ENCODE data around the gene FER1L5.

FER1L5 gene

DNA sequence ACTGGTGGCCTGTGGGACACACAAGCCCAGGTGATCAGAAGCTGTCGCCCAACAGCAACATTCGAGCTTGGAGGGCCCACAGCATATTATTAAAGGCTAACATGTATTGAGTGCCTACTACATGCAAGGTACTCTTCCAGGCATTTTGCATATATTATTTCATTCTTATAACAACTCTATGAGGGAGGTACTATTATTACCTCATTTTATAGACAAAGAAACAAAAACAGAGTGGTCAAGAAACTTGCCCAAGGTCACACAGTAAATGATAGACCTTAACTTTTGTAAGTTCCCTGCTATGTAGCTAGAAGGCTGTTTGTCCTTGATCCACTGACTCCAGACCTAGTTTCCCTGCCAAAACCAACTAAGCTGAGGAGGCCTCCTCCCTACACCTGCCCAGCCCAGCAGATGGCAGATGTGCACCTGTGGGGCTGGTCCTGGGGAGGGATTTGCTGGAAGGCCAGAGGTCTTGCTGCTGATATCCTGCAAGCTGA lies 40.2 kb upstream of the FER1L5 start:
- ChIA-PET CTCF (interaction anchor here (1.1 kb wide), 1 partner anchor 48 kb away, joined by 3 read pairs; no protein-coding TSS in a partner anchor), POLR2A (no interaction called here)
- TF ChIP-seq, protein P1, sequence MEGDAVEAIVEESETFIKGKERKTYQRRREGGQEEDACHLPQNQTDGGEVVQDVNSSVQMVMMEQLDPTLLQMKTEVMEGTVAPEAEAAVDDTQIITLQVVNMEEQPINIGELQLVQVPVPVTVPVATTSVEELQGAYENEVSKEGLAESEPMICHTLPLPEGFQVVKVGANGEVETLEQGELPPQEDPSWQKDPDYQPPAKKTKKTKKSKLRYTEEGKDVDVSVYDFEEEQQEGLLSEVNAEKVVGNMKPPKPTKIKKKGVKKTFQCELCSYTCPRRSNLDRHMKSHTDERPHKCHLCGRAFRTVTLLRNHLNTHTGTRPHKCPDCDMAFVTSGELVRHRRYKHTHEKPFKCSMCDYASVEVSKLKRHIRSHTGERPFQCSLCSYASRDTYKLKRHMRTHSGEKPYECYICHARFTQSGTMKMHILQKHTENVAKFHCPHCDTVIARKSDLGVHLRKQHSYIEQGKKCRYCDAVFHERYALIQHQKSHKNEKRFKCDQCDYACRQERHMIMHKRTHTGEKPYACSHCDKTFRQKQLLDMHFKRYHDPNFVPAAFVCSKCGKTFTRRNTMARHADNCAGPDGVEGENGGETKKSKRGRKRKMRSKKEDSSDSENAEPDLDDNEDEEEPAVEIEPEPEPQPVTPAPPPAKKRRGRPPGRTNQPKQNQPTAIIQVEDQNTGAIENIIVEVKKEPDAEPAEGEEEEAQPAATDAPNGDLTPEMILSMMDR (IDR thresholded peaks at IDR 0.05; ENCODE audit: control extremely low read depth, extremely low read depth, low read depth, missing control alignments), result no peak
- DNase-seq (ENCODE audit: extremely low spot score), result no peak

- ChIA-PET POLR2A (interaction anchor here (0.6 kb wide), 1 partner anchor 465 kb away, joined by 3 read pairs; no protein-coding TSS in a partner anchor), CTCF (interaction anchor here (0.8 to 3.0 kb wide), 9 partner anchors 9 to 159 kb away, joined by 3 to 8 read pairs (median 4); no protein-coding TSS in a partner anchor)
- no peak for DNase-seq (ENCODE audit: extremely low spot score)
- TF ChIP-seq, protein P1 (IDR thresholded peaks at IDR 0.05; ENCODE audit: control extremely low read depth, extremely low read depth, low read depth, missing control alignments), result no peak
Measured at GRCh38 chr2:96604104-96604503, 38.5 kb upstream of the FER1L5 start.

GRCh38 chr2:96608469-96609455 lies 33.8 kb upstream of the FER1L5 start:
- POLR2A ChIA-PET, result no interaction called here
- peak; percentile 31 for DNase-seq (ENCODE audit: extremely low spot score)
- TF ChIP-seq, protein P1 (IDR thresholded peaks at IDR 0.05; ENCODE audit: control extremely low read depth, extremely low read depth, low read depth, missing control alignments), result no peak
- CTCF ChIA-PET, result interaction anchor here (1.2 to 3.2 kb wide), 3 partner anchors 9 to 15 kb away, joined by 3 to 14 read pairs (median 7); no protein-coding TSS in a partner anchor

- POLR2A ChIA-PET, result no interaction called here
- no peak for DNase-seq (ENCODE audit: extremely low spot score)
Measured at GRCh38 chr2:96616128-96616527, 26.4 kb upstream of the FER1L5 start.

GRCh38 chr2:96616535-96616934 lies 26.0 kb upstream of the FER1L5 start:
- no peak for DNase-seq (ENCODE audit: extremely low spot score)
- TF ChIP-seq, protein P1 (IDR thresholded peaks at IDR 0.05; ENCODE audit: control extremely low read depth, extremely low read depth, low read depth, missing control alignments), result no peak
- ChIA-PET POLR2A (no interaction called here), CTCF (interaction anchor here (1.2 to 1.4 kb wide), 2 partner anchors 23 to 63 kb away, joined by 3 to 4 read pairs; no protein-coding TSS in a partner anchor)

More at GRCh38 chr2:96616128-96616527, 26.4 kb upstream of the FER1L5 start:
- CTCF ChIA-PET, result interaction anchor here (1.2 to 1.4 kb wide), 2 partner anchors 22 to 62 kb away, joined by 3 to 4 read pairs; no protein-coding TSS in a partner anchor
- TF ChIP-seq, protein P1 (IDR thresholded peaks at IDR 0.05; ENCODE audit: control extremely low read depth, extremely low read depth, low read depth, missing control alignments), result no peak

DNA sequence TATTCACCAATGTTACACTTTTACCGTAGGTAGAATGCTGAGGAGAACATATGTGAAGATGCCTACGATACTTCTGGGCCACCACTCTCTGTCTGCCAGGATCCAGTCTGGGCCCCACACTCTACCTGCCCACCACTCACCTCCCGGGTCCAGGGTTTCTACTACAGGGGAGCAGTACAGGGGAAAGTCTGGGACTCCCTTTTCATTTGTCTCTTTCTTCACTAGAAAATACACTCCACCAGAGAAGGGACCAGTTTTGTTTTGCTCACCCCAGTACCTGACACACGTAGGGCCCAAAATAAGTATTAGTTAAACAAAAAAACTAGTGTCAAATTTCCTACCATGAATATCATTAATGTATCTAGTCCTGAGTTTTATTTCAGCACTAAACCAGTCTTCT lies 25.6 kb upstream of the FER1L5 start:
- POLR2A ChIA-PET, result no interaction called here
- no peak for DNase-seq (ENCODE audit: extremely low spot score)
- CTCF ChIA-PET, result interaction anchor here (1.2 kb wide), 1 partner anchor 23 kb away, joined by 3 read pairs; no protein-coding TSS in a partner anchor
- TF ChIP-seq, protein P1 (IDR thresholded peaks at IDR 0.05; ENCODE audit: control extremely low read depth, extremely low read depth, low read depth, missing control alignments), result no peak

All from GM10248 (cell line).